Measurements from ENCODE around the gene PIP5KL1. TPM values are rescaled to one million over a fixed set of nuclear protein-coding genes. Genes with fewer than 3 reads are reported as not detected.

Gene PIP5KL1
- total and polyA plus RNA-seq, 2 donors from 2014 or later: 3.0 to 4.3 TPM

- intact Hi-C loops (cut with DNase I): no loop called here
- FAIRE-seq: no peak
- Histone ChIP-seq H3K9ac (ENCODE audit: low read length in 3 of 3) (peak overlapping the region; percentile 0 to 88 (median 52)), H3K4me3 (ENCODE audit: low read length in 3 of 3) (peak overlapping the region; percentile 71 to 95 (median 80)), H3K36me3 (ENCODE audit: control insufficient read depth in 2 of 3, insufficient read depth in 3 of 3, low read length in 3 of 3) (no peaks in the 10 kb centered on the region), H3K4me1 (ENCODE audit: control insufficient read depth in 2 of 3, insufficient read depth in 2 of 3, low read depth in 1 of 3, low read length in 3 of 3) (peaks cover 3 to 47% (median 46%) of the 10 kb centered on the region in 3 donors), H3K27me3 (ENCODE audit: control insufficient read depth, insufficient read depth, low read length) (no peaks in the 10 kb centered on the region), H3K9me3 (ENCODE audit: control insufficient read depth in 2 of 3, insufficient read depth in 1 of 3, low read length in 3 of 3) (no peaks in the 10 kb centered on the region), H3K27ac (ENCODE audit: low read depth in 2 of 2, low read length in 2 of 2) (peak overlapping the region; percentile 85 to 91)
- no peak for TF ChIP-seq CTCF (IDR thresholded peaks at IDR 0.05; ENCODE audit: borderline replicate concordance, extremely low read depth, insufficient read depth)
- no peak for DNase-seq
These were observed 48.4 kb upstream of the PIP5KL1 start for GRCh38 chr9:127979015-127979332.

GRCh38 chr9:127977884-127978647 is 47.5 kb upstream of the PIP5KL1 start:
- Histone ChIP-seq H3K27me3 (ENCODE audit: control insufficient read depth, insufficient read depth, low read length) (no peaks in the 10 kb centered on the region), H3K4me1 (ENCODE audit: control insufficient read depth in 2 of 3, insufficient read depth in 2 of 3, low read depth in 1 of 3, low read length in 3 of 3) (peaks cover 3 to 57% (median 56%) of the 10 kb centered on the region in 3 donors), H3K4me3 (ENCODE audit: low read length in 3 of 3) (peak overlapping the region; percentile 28 to 95 (median 80)), H3K27ac (ENCODE audit: low read depth in 2 of 2, low read length in 2 of 2) (peak overlapping the region; percentile 71 to 85), H3K9ac (ENCODE audit: low read length in 3 of 3) (peak overlapping the region in 2 of 3 donors; percentile 49 to 88), H3K9me3 (ENCODE audit: control insufficient read depth in 2 of 3, insufficient read depth in 1 of 3, low read length in 3 of 3) (no peaks in the 10 kb centered on the region), H3K36me3 (ENCODE audit: control insufficient read depth in 2 of 3, insufficient read depth in 3 of 3, low read length in 3 of 3) (no peaks in the 10 kb centered on the region)
- intact Hi-C loops (cut with DNase I): no loop called here
- peak in 4 of 5 donors; percentile 38 to 83 (median 64) for DNase-seq
- no peak for TF ChIP-seq CTCF (IDR thresholded peaks at IDR 0.05; ENCODE audit: borderline replicate concordance, extremely low read depth, insufficient read depth)
- no peak for FAIRE-seq

DNA sequence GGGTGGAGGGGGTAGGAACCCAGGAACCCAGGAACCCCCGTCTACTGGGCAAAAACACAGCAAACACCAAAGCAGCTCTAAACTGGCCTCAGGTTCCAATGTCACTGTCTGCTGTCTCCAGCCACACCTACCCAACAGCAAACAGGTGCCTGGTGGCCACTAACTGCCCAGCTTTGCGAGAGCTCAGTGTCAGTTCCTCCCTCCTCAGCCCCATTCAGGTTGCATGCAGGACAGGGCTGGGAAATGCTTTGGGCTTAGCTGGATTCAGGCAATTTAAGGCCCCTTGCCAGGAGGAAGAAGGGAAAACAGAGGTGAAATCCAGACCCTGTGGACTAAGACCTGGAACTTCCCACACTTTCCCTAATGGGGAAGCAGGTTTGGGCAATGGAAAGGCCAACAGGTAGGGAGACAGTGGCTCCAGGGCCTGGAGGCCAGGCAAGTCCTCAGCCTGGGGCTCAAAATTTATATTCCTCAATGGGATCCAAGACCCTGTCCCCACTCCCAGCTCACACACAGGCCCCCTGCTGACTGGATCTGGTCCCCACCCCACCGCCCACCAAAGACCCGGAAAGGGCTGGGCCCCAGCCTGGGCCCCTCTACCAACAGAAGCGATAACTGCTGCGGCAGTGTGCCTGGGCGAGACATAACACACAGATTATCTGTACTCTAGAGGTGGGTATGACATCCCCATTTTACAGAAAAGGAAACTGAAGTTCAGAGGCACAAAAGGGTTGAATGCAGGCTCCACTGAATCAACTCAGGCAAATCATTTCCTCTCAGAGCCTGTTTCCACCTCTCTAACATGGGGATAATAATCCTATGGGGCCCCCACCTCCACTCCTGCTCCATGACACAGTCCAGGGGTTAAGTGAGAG is 46.7 kb upstream of the PIP5KL1 start:
- DNase-seq: no peak
- peak overlapping the region; percentile 16 to 88 (median 50) for H3K9ac ChIP-seq (ENCODE audit: low read length in 3 of 3)
- H3K36me3 ChIP-seq (ENCODE audit: control insufficient read depth in 2 of 3, insufficient read depth in 3 of 3, low read length in 3 of 3): no peaks in the 10 kb centered on the region
- H3K9me3 ChIP-seq (ENCODE audit: control insufficient read depth in 2 of 3, insufficient read depth in 1 of 3, low read length in 3 of 3): no peaks in the 10 kb centered on the region
- intact Hi-C loops (cut with DNase I): no loop called here
- peak overlapping the region; percentile 71 to 85 for H3K27ac ChIP-seq (ENCODE audit: low read depth in 2 of 2, low read length in 2 of 2)
- peak overlapping the region; percentile 28 to 95 (median 80) for H3K4me3 ChIP-seq (ENCODE audit: low read length in 3 of 3)
- peaks cover 3 to 65% (median 64%) of the 10 kb centered on the region in 3 donors for H3K4me1 ChIP-seq (ENCODE audit: control insufficient read depth in 2 of 3, insufficient read depth in 2 of 3, low read depth in 1 of 3, low read length in 3 of 3)
- no peak for FAIRE-seq
- no peaks in the 10 kb centered on the region for H3K27me3 ChIP-seq (ENCODE audit: control insufficient read depth, insufficient read depth, low read length)
- no peak for TF ChIP-seq CTCF (IDR thresholded peaks at IDR 0.05; ENCODE audit: borderline replicate concordance, extremely low read depth, insufficient read depth)

Data from kidney (tissue), 14 donors.